ENCODE results near the gene DSCAML1.

The DSCAML1 gene

DNA sequence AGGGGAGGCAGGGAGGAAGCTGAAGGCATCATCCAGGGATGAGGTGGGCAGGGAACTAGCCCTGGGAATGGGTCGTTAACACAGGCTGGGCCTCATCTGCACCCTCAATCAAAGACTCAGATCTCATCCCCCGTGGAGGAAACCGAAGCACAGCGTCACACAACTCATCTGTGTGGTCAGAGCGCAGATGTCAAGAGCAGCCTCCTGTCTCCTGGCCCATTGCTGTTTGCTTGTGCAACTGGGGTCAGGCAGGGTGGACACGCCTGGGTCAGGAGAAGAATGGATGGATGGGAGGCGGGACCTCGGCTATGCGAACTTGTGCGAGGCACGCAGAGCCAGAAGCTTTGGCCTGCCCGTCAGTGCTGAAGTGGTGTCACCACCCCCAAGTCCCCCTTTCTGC is 251.3 kb downstream of the DSCAML1 start:
- DNase-seq = no peak

- no peak for DNase-seq
Observed at GRCh38 chr11:117544130-117544800, 252.8 kb downstream of the DSCAML1 start.

- DNase-seq = no peak
Observed at GRCh38 chr11:117541211-117541610, 255.8 kb downstream of the DSCAML1 start.

- DNase-seq = no peak
Observed at GRCh38 chr11:117538263-117539135, 258.5 kb downstream of the DSCAML1 start.

DNA sequence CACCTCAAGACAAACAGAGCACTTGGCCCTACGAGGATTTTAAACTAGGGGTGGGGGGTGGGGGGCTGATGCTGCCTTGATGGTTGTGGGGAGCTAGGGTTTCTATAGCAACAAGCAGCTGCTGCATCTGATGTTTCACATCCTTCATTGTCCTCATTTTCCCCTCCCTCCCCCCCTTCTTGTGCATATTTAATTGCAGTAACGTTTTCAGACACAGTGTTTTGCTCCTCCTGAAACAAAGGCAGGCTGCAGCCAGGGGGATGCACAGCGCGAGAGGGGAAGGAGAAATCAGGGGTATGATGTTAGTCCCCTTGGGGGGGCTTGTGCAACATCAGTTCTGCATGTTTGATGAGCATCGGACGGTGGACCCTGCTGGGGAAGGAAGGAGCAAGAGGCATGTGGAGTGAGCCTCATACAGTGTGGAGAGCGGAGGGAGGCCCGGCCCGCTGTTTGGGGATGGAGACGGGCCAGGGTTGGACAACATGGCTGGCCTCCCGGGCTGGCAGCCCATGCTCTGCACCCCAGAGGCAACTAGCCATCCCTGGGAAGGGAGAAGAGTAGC is 261.1 kb downstream of the DSCAML1 start:
- no peak for DNase-seq

GRCh38 chr11:117535201-117535849 is 261.7 kb downstream of the DSCAML1 start:
- DNase-seq = no peak

- DNase-seq = no peak
Observed at GRCh38 chr11:117532568-117532967, 264.4 kb downstream of the DSCAML1 start.

GRCh38 chr11:117529816-117530215 is 267.2 kb downstream of the DSCAML1 start:
- DNase-seq = no peak

DNA sequence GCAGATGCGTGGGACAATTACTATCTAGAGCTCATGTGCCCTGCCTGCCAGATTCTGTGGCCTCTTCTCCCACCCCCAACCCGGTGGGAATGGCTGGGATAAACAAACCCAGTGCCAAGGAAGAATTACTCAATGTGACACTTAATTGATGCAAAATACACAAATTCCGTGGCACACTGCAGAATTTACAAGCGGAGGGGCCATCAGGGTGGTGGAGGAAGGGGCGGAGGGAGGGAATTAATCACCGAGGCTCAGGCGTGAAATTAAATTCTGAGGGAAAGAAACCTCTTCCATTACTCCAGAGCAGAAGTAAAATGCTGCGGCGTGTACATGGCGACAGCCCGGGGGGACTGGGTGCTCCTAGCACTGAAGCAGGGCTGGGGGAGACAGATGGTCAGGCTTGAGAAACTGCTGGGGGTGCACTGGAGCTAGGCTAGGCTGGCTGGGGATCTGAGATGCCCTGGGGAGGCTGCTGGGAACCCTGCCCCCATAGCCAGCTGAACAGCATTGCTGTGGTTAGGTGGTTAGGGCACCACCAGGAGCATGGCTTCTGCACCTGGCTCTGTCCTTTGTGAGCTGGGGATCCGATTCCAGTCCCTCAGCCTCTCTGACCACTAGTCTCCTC is 268.8 kb downstream of the DSCAML1 start:
- no peak for DNase-seq

DNA sequence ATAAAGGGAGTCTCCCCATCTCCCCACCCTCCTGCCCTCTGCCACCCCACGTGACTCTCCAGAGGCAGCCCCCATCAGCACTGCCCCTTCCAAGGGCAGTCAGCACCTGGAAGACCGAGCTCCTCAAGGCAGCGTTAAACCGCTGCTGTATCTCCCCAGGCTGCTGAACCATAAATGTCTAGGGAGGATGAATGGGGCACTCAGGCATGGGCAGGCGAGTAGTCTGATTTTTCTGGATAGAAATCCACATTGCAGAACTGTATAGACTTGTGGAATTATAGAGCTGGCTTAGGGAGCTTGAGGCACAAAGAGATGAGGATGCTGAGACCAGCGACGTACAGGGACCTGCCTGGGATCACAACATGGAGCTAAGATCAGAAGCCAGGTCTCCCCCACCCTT is 269.7 kb downstream of the DSCAML1 start:
- no peak for DNase-seq

DNA sequence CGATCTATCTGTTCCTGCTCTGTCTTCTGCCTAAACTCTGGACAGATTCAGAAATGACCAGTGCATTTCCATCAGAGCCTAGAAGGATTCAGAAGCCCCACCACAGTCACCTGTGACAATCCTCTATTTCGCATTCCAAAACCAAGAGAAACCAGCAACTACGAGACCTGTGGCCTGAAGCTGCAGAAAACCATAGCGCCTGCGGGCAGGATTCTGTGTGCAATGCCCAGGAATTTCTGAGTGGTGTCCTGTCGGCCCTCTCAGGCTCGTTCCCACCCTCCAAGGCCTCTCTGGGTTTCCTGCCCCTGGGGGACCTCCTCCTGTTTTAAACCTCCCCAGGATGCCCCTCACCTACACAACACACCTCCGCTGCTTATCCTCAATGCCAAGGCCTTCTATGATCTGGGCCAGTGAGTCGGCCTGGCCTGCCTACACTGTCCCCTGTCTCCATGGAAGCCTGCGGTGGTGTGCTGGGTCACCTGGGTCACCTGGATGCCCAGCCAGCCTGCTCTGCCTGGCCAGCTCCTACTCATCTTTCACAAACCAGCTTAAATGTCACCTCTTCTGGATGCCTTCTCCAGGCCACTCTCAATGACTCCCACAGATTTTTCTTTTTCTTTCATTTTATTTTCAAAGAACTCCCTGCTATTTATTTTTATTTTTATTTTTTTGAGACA is 271.0 kb downstream of the DSCAML1 start:
- DNase-seq = no peak

GRCh38 chr11:117524468-117525183 is 272.4 kb downstream of the DSCAML1 start:
- DNase-seq = no peak

DNA sequence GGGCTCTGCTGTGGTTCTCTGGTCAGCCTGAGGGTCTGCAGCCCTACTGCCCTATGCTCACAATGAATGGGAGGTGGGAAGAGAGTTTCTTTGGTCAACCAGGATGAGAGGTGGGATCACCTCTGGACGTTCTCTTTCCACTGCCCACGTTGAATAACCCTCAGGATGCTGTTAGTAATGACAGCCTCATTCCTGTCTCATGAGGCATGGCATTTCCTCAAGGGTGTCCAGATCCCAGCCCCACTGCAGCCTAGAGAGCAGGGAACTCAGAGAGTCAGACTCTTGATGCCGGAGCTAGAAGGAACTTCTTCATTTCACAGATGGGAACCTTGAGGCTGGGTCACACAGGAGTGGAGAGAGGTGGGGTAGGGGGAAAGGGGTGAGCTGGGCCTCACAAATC is 273.3 kb downstream of the DSCAML1 start:
- DNase-seq = no peak

GRCh38 chr11:117521974-117522373 is 275.0 kb downstream of the DSCAML1 start:
- no peak for DNase-seq

- no peak for DNase-seq
Observed at GRCh38 chr11:117520966-117521365, 276.1 kb downstream of the DSCAML1 start.

GRCh38 chr11:117520201-117520600 is 276.8 kb downstream of the DSCAML1 start:
- no peak for DNase-seq

GRCh38 chr11:117519590-117519989 is 277.4 kb downstream of the DSCAML1 start:
- DNase-seq = no peak

GRCh38 chr11:117519170-117519569 is 277.8 kb downstream of the DSCAML1 start:
- no peak for DNase-seq

GRCh38 chr11:117518455-117518854 is 278.6 kb downstream of the DSCAML1 start:
- no peak for DNase-seq

GRCh38 chr11:117517097-117517496 is 279.9 kb downstream of the DSCAML1 start:
- DNase-seq = no peak

DNA sequence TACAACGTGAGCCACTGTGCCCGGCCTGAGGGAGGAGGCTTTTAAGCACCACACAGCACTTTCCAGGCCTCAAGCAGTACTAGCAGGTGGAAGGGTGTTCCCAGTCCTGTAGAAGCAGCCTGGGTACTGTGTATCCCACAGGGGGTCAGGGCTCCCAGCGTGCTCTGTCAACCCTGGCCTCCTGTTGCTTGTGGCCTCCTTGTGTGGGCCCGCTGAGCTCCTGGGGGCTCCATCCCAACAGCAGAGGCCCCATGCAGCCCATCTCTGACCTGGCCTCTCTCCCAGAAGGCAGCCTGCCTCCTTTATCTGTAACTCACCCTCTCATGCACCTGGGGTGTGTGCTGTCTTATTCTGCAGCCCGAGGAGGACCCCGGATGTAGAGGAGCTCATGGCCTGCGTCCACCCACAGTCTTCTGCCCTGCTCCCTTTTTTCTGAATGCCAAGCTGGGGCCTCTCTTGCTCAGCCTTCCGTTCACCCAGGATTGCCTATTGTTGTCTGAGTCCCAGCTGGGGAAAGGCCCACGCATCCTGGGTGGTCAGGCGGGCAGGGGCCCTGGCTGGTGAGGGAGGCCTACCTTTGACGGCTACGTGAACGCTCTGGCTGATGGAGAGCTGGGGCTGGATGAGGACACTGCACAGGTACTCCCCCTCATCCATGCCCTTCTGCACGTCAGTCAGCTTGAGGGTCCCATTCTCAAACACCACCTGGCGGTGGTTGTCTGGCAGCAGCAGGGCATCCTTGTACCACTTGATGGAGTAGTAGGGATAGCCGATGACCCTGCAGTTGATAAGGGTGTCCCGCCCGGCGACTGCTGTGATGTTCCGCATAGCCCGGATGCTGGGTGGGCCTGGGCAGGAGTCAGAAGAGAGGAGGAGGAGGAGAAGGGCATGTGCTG is 280.9 kb downstream of the DSCAML1 start:
- DNase-seq = no peak

Measured in activated CD4-positive, alpha-beta T cell treated with anti-CD3 and anti-CD28 coated beads for 48 hours (primary cell).